T follicular helper cell (primary cell): Measurements from ENCODE around the gene SLC6A3.
"Not testable (repeated sequence)": the region's sequence is repeated elsewhere in the genome, so short reads cannot be mapped to it uniquely, and the experiment has no call there.

Experiments used
- DNase-seq: peaks from one replicate; pipeline ENCODE4 v3.0.0-alpha.2; 2020; ENCODE audit warnings: low read depth

The SLC6A3 gene

GRCh38 chr5:1387059-1387755 is 58.0 kb downstream of the SLC6A3 start:
- no peak for DNase-seq

- DNase-seq = peak; percentile 71
Measured at GRCh38 chr5:1386274-1386717, 58.9 kb downstream of the SLC6A3 start.

GRCh38 chr5:1385395-1386273 is 59.6 kb downstream of the SLC6A3 start:
- peak; percentile 65 for DNase-seq

- DNase-seq = no peak
Measured at GRCh38 chr5:1384521-1384920, 60.7 kb downstream of the SLC6A3 start.

GRCh38 chr5:1383886-1384401 is 61.3 kb downstream of the SLC6A3 start:
- DNase-seq = no peak

- DNase-seq = no peak
Measured at GRCh38 chr5:1383344-1383743, 61.9 kb downstream of the SLC6A3 start.

- no peak for DNase-seq
Measured at GRCh38 chr5:1382248-1382700, 63.0 kb downstream of the SLC6A3 start.

GRCh38 chr5:1381370-1382247 is 63.6 kb downstream of the SLC6A3 start:
- no peak for DNase-seq

GRCh38 chr5:1380910-1381309 is 64.3 kb downstream of the SLC6A3 start:
- no peak for DNase-seq

GRCh38 chr5:1380011-1380817 is 65.0 kb downstream of the SLC6A3 start:
- DNase-seq = peak; percentile 37

- no peak for DNase-seq
Measured at GRCh38 chr5:1378866-1379659, 66.2 kb downstream of the SLC6A3 start.

- no peak for DNase-seq
Measured at GRCh38 chr5:1378096-1378495, 67.1 kb downstream of the SLC6A3 start.

GRCh38 chr5:1376981-1377380 is 68.3 kb downstream of the SLC6A3 start:
- DNase-seq = no peak

GRCh38 chr5:1375871-1376810 is 69.1 kb downstream of the SLC6A3 start:
- DNase-seq = no peak

- DNase-seq = no peak
Measured at GRCh38 chr5:1374679-1375055, 70.6 kb downstream of the SLC6A3 start.

- DNase-seq = no peak
Measured at GRCh38 chr5:1374030-1374678, 71.1 kb downstream of the SLC6A3 start.

- DNase-seq = not testable (repeated sequence)
Measured at GRCh38 chr5:1371972-1372342, 73.3 kb downstream of the SLC6A3 start.

GRCh38 chr5:1371218-1371971 is 73.8 kb downstream of the SLC6A3 start:
- DNase-seq = no peak
